Stomach (tissue), 4 donors: ENCODE data around the gene ANKRD55.

ENCODE experiments used
- POLR2A ChIP-seq, 4 donors: fragments of 450-650 bp; IDR thresholded peaks; one replicate each; pipeline ENCODE4 v1.6.1; 2016; ENCODE audit warnings: antibody characterized with exemption in 4 of 4, control low read depth in 2 of 4, mild to moderate bottlenecking in 1 of 4, moderate library complexity in 1 of 4
- POLR2AphosphoS5 ChIP-seq, 3 donors: sonication (generic); formaldehyde crosslinking; IDR thresholded peaks; one replicate each; pipeline ENCODE4 v1.6.1; 2016; ENCODE audit warnings: antibody characterized with exemption in 3 of 3

- TF ChIP-seq POLR2AphosphoS5 (IDR thresholded peaks at IDR 0.05) (no peak), POLR2A (IDR thresholded peaks at IDR 0.05) (no peak)
Observed at GRCh38 chr5:56172241-56172640, 60.9 kb downstream of the ANKRD55 start.
